ENCODE data around the gene WDR20. TPM values are rescaled to one million over a fixed set of nuclear protein-coding genes. Genes with fewer than 3 reads are reported as not detected.

WDR20 gene
- total and polyA plus RNA-seq, 10 of the 15 experiments (the other 5 are each of a cell fraction or from before 2014, with no cell fraction given), result 9.1 to 25.9 (median 18.4) TPM

- FAIRE-seq (no peak), ATAC-seq (no peak), DNase-seq (ENCODE audit: low read depth, low spot score) (no peak)
- Histone ChIP-seq H3K79me2 (ENCODE audit: control insufficient read depth, insufficient read depth, low read length) (no peaks in the 10 kb centered on the region), H3K9me3 (replicated peaks; ENCODE audit: control insufficient read depth, insufficient read depth, low read length) (no peaks in the 10 kb centered on the region; the same call in 2 of the 3 replicates), H3K9ac (ENCODE audit: control insufficient read depth, insufficient read depth, low read length) (no peak overlapping the region), H2AFZ (ENCODE audit: control insufficient read depth, low read depth, low read length) (no peak overlapping the region), H3K36me3 (ENCODE audit: control insufficient read depth in 2 of 2, insufficient read depth in 2 of 2, low read length in 1 of 2) (no peaks in the 10 kb centered on the region), H3K4me2 (ENCODE audit: control insufficient read depth, insufficient read depth) (no peak overlapping the region), H3K27me3 (replicated peaks in 1 of 2; ENCODE audit: control insufficient read depth in 2 of 2, insufficient read depth in 2 of 2, low read length in 1 of 2) (no peaks in the 10 kb centered on the region), H3K4me1 (ENCODE audit: control insufficient read depth, insufficient read depth, low read length) (no peaks in the 10 kb centered on the region), H3K4me3 (no peak overlapping the region), H4K20me1 (ENCODE audit: control insufficient read depth, insufficient read depth) (no peaks in the 10 kb centered on the region), H3K27ac (ENCODE audit: control insufficient read depth, insufficient read depth) (no peak overlapping the region)
- ChIA-PET POLR2A (no interaction called here), RAD21 (ENCODE audit: unreplicated experiment) (no interaction called here), CTCF (no interaction called here), SMC1A (ENCODE audit: uncharacterized antibody, unreplicated experiment) (interaction anchor here (0.6 kb wide), 1 partner anchor 20 kb away, joined by 3 read pairs; no protein-coding TSS in a partner anchor)
- in situ Hi-C loops (cut with MboI), result no loop called here
- whole genome bisulfite sequencing (ENCODE audit: insufficient coverage, insufficient replicate concordance, low lambda C conversion rate, missing lambda C conversion rate), result 40% methylated on average over 3 of the region's 3 CpGs
- no TSS peak for BruUV-seq (replicated peaks)
- TF ChIP-seq GATAD2B (conservative IDR thresholded peaks at IDR 0.05; ENCODE audit: low read depth) (no peak), CHD1 (IDR thresholded peaks at IDR 0.05; ENCODE audit: low read depth, low read length) (no peak), STAT3 (IDR thresholded peaks at IDR 0.05; ENCODE audit: low read depth, low read length) (no peak), BCL11A (IDR thresholded peaks at IDR 0.05; ENCODE audit: low read depth, low read length) (no peak), MTA2 (IDR thresholded peaks at IDR 0.05; ENCODE audit: low read depth) (no peak), ZNF687 (IDR thresholded peaks at IDR 0.05) (no peak), ZBED1 (IDR thresholded peaks at IDR 0.05; ENCODE audit: borderline replicate concordance) (no peak), ATF3 (IDR thresholded peaks at IDR 0.05; ENCODE audit: borderline replicate concordance, extremely low read depth, low read depth, low read length) (no peak), CBFB (IDR thresholded peaks at IDR 0.05; ENCODE audit: low read depth) (no peak)
- intact Hi-C loops (cut with micrococcal nuclease; ENCODE audit: unreplicated experiment), result no loop called here
Measured at GRCh38 chr14:102111101-102111500, 28.6 kb upstream of the WDR20 start.

Measured in GM12878 (cell line).